Lower leg skin (tissue), 4 donors: ENCODE results near the gene OR2B2. TPM values are rescaled to one million over a fixed set of nuclear protein-coding genes. Genes with fewer than 3 reads are reported as not detected.
"Not testable (repeated sequence)": the region's sequence is repeated elsewhere in the genome, so short reads cannot be mapped to it uniquely, and the experiment has no call there.

ENCODE experiments used
- DNase-seq, 2 donors: peaks; one replicate each; pipeline ENCODE4 v3.0.0-alpha.2; 2019; ENCODE audit warnings: low spot score in 2 of 2
- H3K4me3 ChIP-seq: fragments of 200-600 bp; sonication (generic); 2 replicates; pipeline ENCODE4 v1.5.1; 2017; ENCODE audit warnings: mild to moderate bottlenecking, low read depth; ENCODE audit not compliant: poor library complexity, severe bottlenecking
- CTCF ChIP-seq, 3 donors: fragments of 450-650 bp; IDR thresholded peaks; one replicate each; pipeline ENCODE4 v1.5.1; 2016; ENCODE audit warnings: antibody characterized with exemption in 3 of 3, mild to moderate bottlenecking in 3 of 3, moderate library complexity in 2 of 3
- POLR2A ChIP-seq, 2 donors: fragments of 450-650 bp; IDR thresholded peaks; one replicate each; pipeline ENCODE4 v1.6.1; 2016 to 2017; ENCODE audit warnings: antibody characterized with exemption in 2 of 2, mild to moderate bottlenecking in 1 of 2, moderate library complexity in 1 of 2
- WGBS, 2 donors: methylation state at CpG; one replicate each; pipeline ENCODE4 v1.1.5; 2018; 5-methylcytosine and 5-hydroxymethylcytosine counted together
- intact Hi-C: fragments of 100-400 bp; cut with DNase I; formaldehyde crosslinking; loops from one replicate; pipeline ENCODE4 v1.15.0; 2023; ENCODE audit warnings: low total_unique reads
- total RNA-seq, 4 donors: library from RNA; depleted of rRNA; stranded (reverse); fragments of >200 nt; gene quantifications; one replicate each; pipeline ENCODE4 v1.1.0, GENCODE V29; 2016

Gene OR2B2
- total RNA-seq, 4 donors from 2014 or later = not detected

GRCh38 chr6:27940766-27941165, 28.6 kb upstream of the OR2B2 start:
- DNase-seq = no peak
- TF ChIP-seq CTCF (IDR thresholded peaks at IDR 0.05) (no peak), POLR2A (IDR thresholded peaks at IDR 0.05) (no peak)
- intact Hi-C loops = no loop called here
- no peak overlapping the region for H3K4me3 ChIP-seq
- WGBS, 2 donors = 55 to 57% methylated on average over 1 of the region's 1 CpG

- H3K4me3 ChIP-seq = no peak overlapping the region
- intact Hi-C loops = no loop called here
- no peak for DNase-seq
- no peak for TF ChIP-seq POLR2A (IDR thresholded peaks at IDR 0.05)
- no peak for TF ChIP-seq CTCF (IDR thresholded peaks at IDR 0.05)
- WGBS, 2 donors = 78 to 81% methylated on average over 2 of the region's 2 CpGs
Observed at GRCh38 chr6:27931209-27931608, 19.0 kb upstream of the OR2B2 start.

- intact Hi-C loops = not testable (repeated sequence)
Observed at GRCh38 chr6:27929930-27930329, 17.7 kb upstream of the OR2B2 start.

GRCh38 chr6:27928041-27928440, 15.8 kb upstream of the OR2B2 start:
- DNase-seq, intact Hi-C loops, H3K4me3 ChIP-seq: not testable (repeated sequence)
- 85 to 93% methylated on average over 2 of the region's 2 CpGs for WGBS, 2 donors

More at GRCh38 chr6:27929930-27930329, 17.7 kb upstream of the OR2B2 start:
- not testable (repeated sequence) for H3K4me3 ChIP-seq, DNase-seq
- 84% methylated on average over 5 of the region's 5 CpGs for WGBS, 2 donors

- intact Hi-C loops = no loop called here
- H3K4me3 ChIP-seq = no peak overlapping the region
- no peak for DNase-seq
- TF ChIP-seq CTCF (IDR thresholded peaks at IDR 0.05) (no peak), POLR2A (IDR thresholded peaks at IDR 0.05) (no peak)
- 41 to 49% methylated on average over 6 of the region's 6 CpGs for WGBS, 2 donors
Observed at GRCh38 chr6:27924179-27924578, 12.0 kb upstream of the OR2B2 start.

- intact Hi-C loops = no loop called here
- TF ChIP-seq POLR2A (IDR thresholded peaks at IDR 0.05) = no peak
- TF ChIP-seq CTCF (IDR thresholded peaks at IDR 0.05) = no peak
- H3K4me3 ChIP-seq = no peak overlapping the region
- DNase-seq = no peak
Observed at GRCh38 chr6:27922949-27923348, 10.8 kb upstream of the OR2B2 start.

GRCh38 chr6:27908017-27908416, 4.2 kb downstream of the OR2B2 start:
- no peak for DNase-seq
- no peak overlapping the region for H3K4me3 ChIP-seq
- no peak for TF ChIP-seq CTCF (IDR thresholded peaks at IDR 0.05)
- TF ChIP-seq POLR2A (IDR thresholded peaks at IDR 0.05) = no peak
- intact Hi-C loops = no loop called here
- 41 to 59% methylated on average over 1 of the region's 1 CpG for WGBS, 2 donors
